SK-N-SH (cell line): ENCODE data around the gene ZNF708. TPM values are rescaled to one million over a fixed set of nuclear protein-coding genes. Genes with fewer than 3 reads are reported as not detected.
"Not testable (repeated sequence)": the region's sequence is repeated elsewhere in the genome, so short reads cannot be mapped to it uniquely, and the experiment has no call there.

Experiments used
- CTCF ChIA-PET: fragments of 300-600, 350-600 bp; formaldehyde crosslinking; extraction: SDS; loops from one replicate; lab custom pipeline; 2021; lab: Yijun Ruan, JAX
- POLR2A ChIA-PET: fragments of 350-600 bp; sonication (Branson Sonifier 250); formaldehyde crosslinking; extraction: SDS; loops from one replicate; lab custom pipeline; 2020; ENCODE audit warnings: antibody characterized with exemption, inconsistent platforms; lab: Yijun Ruan, JAX
- DNase-seq: peaks from one replicate; pipeline ENCODE4 v3.0.0; 2012
- H2AFZ ChIP-seq: fragments of 200-600 bp; sonication (generic); 2 replicates; pipeline ENCODE4 v1.8.1; 2016; ENCODE audit warnings: antibody characterized with exemption, mild to moderate bottlenecking, low read depth
- H3F3A ChIP-seq: fragments of 200-600 bp; sonication (generic); replicated peaks from 2 replicates; pipeline ENCODE3; 2016; ENCODE audit warnings: antibody characterized with exemption, mild to moderate bottlenecking; ENCODE audit not compliant: insufficient read depth
- H3K27ac ChIP-seq, 2 experiments: fragments of 200-500 bp in 1 of 2; fragments of 200-600 bp in 1 of 2; sonication (Bioruptor generic) in 1 of 2; sonication (generic), shearing (Covaris generic) in 1 of 2; 2 replicates each; pipeline versions ENCODE4 v1.5.1 to v1.6.1; 2014 to 2016; ENCODE audit warnings: low read depth in 2 of 2, inconsistent platforms in 1 of 2, low read length in 1 of 2, mild to moderate bottlenecking in 1 of 2, mixed read lengths in 1 of 2
- H3K27me3 ChIP-seq: fragments of 200-600 bp; sonication (generic), shearing (Covaris generic); 2 replicates; pipeline ENCODE4 v1.6.1; 2016; ENCODE audit warnings: mixed run types; ENCODE audit not compliant: insufficient read depth
- H3K36me3 ChIP-seq, 2 experiments: fragments of 200-500 bp in 1 of 2; fragments of 200-600 bp in 1 of 2; sonication (Bioruptor generic) in 1 of 2; sonication (generic) in 1 of 2; replicated peaks in 1 of 2; 2 replicates each; pipeline versions ENCODE3 to v1.5.1; 2014 to 2016; ENCODE audit warnings: low read length in 1 of 2, mild to moderate bottlenecking in 1 of 2; ENCODE audit not compliant: insufficient read depth in 2 of 2, control insufficient read depth in 1 of 2
- H3K4me1 ChIP-seq, 2 experiments: fragments of 200-500 bp in 1 of 2; fragments of 200-600 bp in 1 of 2; sonication (Bioruptor generic) in 1 of 2; sonication (generic), shearing (Covaris generic) in 1 of 2; 2 replicates each; pipeline versions ENCODE4 v1.5.1 to v1.6.1; 2014 to 2016; ENCODE audit warnings: low read depth in 1 of 2, low read length in 1 of 2, mixed run types in 1 of 2; ENCODE audit not compliant: insufficient read depth in 2 of 2, control insufficient read depth in 1 of 2
- H3K4me2 ChIP-seq: fragments of 200-600 bp; sonication (generic), shearing (Covaris generic); 2 replicates; pipeline ENCODE4 v1.6.1; 2017; ENCODE audit warnings: mixed run types
- H3K4me3 ChIP-seq, 2 experiments: fragments of 200-500 bp in 1 of 2; fragments of 200-600 bp in 1 of 2; sonication (Bioruptor generic) in 1 of 2; sonication (generic), shearing (Covaris generic) in 1 of 2; 2 replicates each; pipeline versions ENCODE4 v1.5.1 to v1.8.1; 2014 to 2016; ENCODE audit warnings: low read depth in 2 of 2, inconsistent platforms in 1 of 2, low read length in 1 of 2, mild to moderate bottlenecking in 1 of 2, mixed read lengths in 1 of 2, moderate library complexity in 1 of 2
- H3K79me2 ChIP-seq: fragments of 200-600 bp; sonication (generic); 2 replicates; pipeline ENCODE4 v1.8.1; 2017; ENCODE audit warnings: mild to moderate bottlenecking; ENCODE audit not compliant: insufficient read depth
- H3K9ac ChIP-seq: fragments of 200-600 bp; sonication (generic); 2 replicates; pipeline ENCODE4 v1.6.1; 2017; ENCODE audit warnings: mixed run types
- H3K9me2 ChIP-seq: fragments of 200-600 bp; sonication (generic); 2 replicates; pipeline ENCODE4 v1.6.1; 2017; ENCODE audit warnings: mixed run types
- H3K9me3 ChIP-seq: fragments of 200-600 bp; sonication (generic); 2 replicates; pipeline ENCODE4 v1.6.1; 2017; ENCODE audit warnings: mixed run types, mild to moderate bottlenecking, moderate library complexity
- H4K20me1 ChIP-seq: fragments of 200-600 bp; sonication (generic); 2 replicates; pipeline ENCODE4 v1.6.1; 2017; ENCODE audit warnings: mild to moderate bottlenecking, mixed run types; ENCODE audit not compliant: insufficient read depth
- EZH2phosphoT487 ChIP-seq: fragments of 200-600 bp; sonication (generic); IDR thresholded peaks from 2 replicates; pipeline ENCODE4 v1.6.1; 2017; ENCODE audit warnings: low read depth, mixed run types, mild to moderate bottlenecking, antibody characterized with exemption, moderate library complexity, borderline replicate concordance
- GATA2 ChIP-seq: sonication (generic); formaldehyde crosslinking; IDR thresholded peaks from 2 replicates; pipeline ENCODE4 v1.5.0; 2020; ENCODE audit warnings: mild to moderate bottlenecking, missing genetic modification reagents
- NFIC ChIP-seq: IDR thresholded peaks from 2 replicates; pipeline ENCODE4 v1.4.0; 2012; ENCODE audit warnings: borderline replicate concordance
- RAD21 ChIP-seq: IDR thresholded peaks from 2 replicates; pipeline ENCODE4 v1.6.1; 2012; ENCODE audit warnings: mild to moderate bottlenecking, low read length
- RFX5 ChIP-seq: IDR thresholded peaks from 2 replicates; pipeline ENCODE4 v1.6.1; 2012; ENCODE audit warnings: mild to moderate bottlenecking, improper control_type of control experiment, low read length
- TCF12 ChIP-seq: IDR thresholded peaks from 2 replicates; pipeline ENCODE4 v1.4.0; 2012
- WGBS: methylation state at CpG from one replicate; pipeline ENCODE4 v1.1.6; 2017; ENCODE audit warnings: low lambda C conversion rate; 5-methylcytosine and 5-hydroxymethylcytosine counted together
- polyA plus RNA-seq, 3 experiments: library from polyadenylated mRNA; depleted of rRNA; stranded (reverse); fragments of >200 nt; gene quantifications; 2 replicates each; pipeline ENCODE4 v1.2.3, GENCODE V29; 2012

ZNF708 gene
- polyA plus RNA-seq, 1 of the 3 experiments (the other 2 are of a cell fraction): 1.0 TPM

DNA sequence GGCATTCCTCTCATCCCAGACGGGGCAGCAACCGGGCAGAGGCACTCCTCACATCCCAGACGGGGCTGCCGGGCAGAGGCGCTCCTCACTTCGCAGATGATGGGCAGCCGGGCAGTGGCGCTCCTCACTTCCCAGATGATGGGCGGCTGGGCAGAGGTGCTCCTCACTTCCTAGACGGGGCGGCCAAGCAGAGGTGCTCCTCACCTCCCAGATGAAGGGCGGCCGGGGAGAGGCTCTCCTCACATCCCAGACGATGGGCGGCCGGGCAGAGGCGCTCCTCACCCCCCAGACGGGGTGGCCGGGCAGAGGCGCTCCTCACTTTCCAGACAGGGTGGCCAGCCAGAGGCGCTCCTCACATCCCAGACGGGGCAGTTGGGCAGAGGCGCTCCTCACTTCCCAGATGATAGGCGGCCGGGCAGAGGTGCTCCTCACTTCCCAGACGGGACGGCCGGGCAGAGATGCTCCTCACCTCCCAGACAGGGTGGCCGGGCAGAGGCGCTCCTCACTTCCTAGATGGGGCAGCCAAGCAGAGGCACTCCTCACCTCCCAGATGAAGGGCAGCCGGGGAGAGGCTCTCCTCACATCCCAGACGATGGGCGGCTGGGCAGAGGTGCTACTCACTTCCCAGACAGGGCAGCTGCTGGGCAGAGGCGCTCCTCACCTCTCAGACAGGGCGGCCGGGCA lies 68.9 kb downstream of the ZNF708 start (continued):
- TF ChIP-seq GATA2: no peak
- TF ChIP-seq NFIC: no peak
- no peak for TF ChIP-seq RFX5

GRCh38 chr19:21259421-21260124 lies 69.6 kb downstream of the ZNF708 start:
- DNase-seq, H3K79me2 ChIP-seq, H3K4me2 ChIP-seq, POLR2A ChIA-PET, H3K4me1 ChIP-seq, H3F3A ChIP-seq, H3K36me3 ChIP-seq, H3K27ac ChIP-seq, H4K20me1 ChIP-seq, H3K9ac ChIP-seq, H3K9me3 ChIP-seq, CTCF ChIA-PET, H3K4me3 ChIP-seq, H3K27me3 ChIP-seq, H3K9me2 ChIP-seq, H2AFZ ChIP-seq: not testable (repeated sequence)
- WGBS: 62% methylated on average over 11 of the region's 27 CpGs

DNA sequence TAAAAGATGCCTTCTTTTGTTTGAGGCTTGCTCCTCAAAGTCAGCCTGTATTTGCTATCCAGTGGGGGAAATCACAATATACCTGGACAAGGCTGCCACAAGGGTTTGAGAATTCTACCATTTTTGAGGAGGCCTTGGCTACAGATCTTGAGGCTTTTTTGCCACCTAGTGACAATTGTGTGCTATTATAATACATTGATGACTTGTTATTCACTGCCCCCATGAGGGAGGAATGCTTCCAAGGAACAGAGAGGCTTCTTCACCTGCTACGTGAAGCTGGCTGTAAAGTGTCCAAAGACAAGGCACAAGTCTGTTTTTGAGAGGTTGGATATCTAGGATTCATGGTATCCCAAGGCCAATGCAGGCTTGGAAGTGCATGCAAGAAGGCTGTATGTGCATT lies 72.5 kb downstream of the ZNF708 start:
- Histone ChIP-seq H3K9ac (no peak overlapping the region), H3K9me2 (no peaks in the 10 kb centered on the region), H3F3A (no peaks in the 10 kb centered on the region), H3K27me3 (no peaks in the 10 kb centered on the region), H3K36me3 (no peaks in the 10 kb centered on the region), H3K79me2 (no peaks in the 10 kb centered on the region), H4K20me1 (no peaks in the 10 kb centered on the region), H2AFZ (no peak overlapping the region), H3K4me3 (no peak overlapping the region), H3K9me3 (no peaks in the 10 kb centered on the region), H3K27ac (no peak overlapping the region), H3K4me1 (no peaks in the 10 kb centered on the region; a peak in 1 of 4 replicates), H3K4me2 (no peak overlapping the region)
- TF ChIP-seq RAD21: peak; percentile 44; the same call in 1 of the 2 replicates
- no peak for TF ChIP-seq EZH2phosphoT487
- TF ChIP-seq TCF12: no peak
- peak; percentile 20 for DNase-seq
- CTCF ChIA-PET: interaction anchor here (1.2 kb wide), 1 partner anchor 28 kb away, joined by 3 read pairs; no protein-coding TSS in a partner anchor
- WGBS: 14% methylated on average over 1 of the region's 1 CpG
- POLR2A ChIA-PET: no interaction called here

Other genes starting within 250 kb of the ZNF708 start
- 5.4 and 6.0 TPM in 2 replicates for gene ZNF714, start 247.2 kb downstream of the ZNF708 start, polyA plus RNA-seq (2012; rRNA removed)
- 2.4 and 3.8 TPM in 2 replicates for gene ZNF431, start 187.4 kb downstream of the ZNF708 start, polyA plus RNA-seq (2012; rRNA removed)
- 8.1 and 12.8 TPM in 2 replicates for gene ZNF738, start 29.6 kb upstream of the ZNF708 start, polyA plus RNA-seq (2012; rRNA removed)
- gene ZNF493, start 67.7 kb upstream of the ZNF708 start, polyA plus RNA-seq (2012; rRNA removed): 3.7 and 5.5 TPM in 2 replicates
- 5.6 and 8.3 TPM in 2 replicates for gene ZNF429, start 176.2 kb upstream of the ZNF708 start, polyA plus RNA-seq (2012; rRNA removed)